ENCODE results near the gene ANO2. TPM values are rescaled to one million over a fixed set of nuclear protein-coding genes. Genes with fewer than 3 reads are reported as not detected.

The ANO2 gene
- total RNA-seq, 2 experiments from 2014 or later, result not detected

DNA sequence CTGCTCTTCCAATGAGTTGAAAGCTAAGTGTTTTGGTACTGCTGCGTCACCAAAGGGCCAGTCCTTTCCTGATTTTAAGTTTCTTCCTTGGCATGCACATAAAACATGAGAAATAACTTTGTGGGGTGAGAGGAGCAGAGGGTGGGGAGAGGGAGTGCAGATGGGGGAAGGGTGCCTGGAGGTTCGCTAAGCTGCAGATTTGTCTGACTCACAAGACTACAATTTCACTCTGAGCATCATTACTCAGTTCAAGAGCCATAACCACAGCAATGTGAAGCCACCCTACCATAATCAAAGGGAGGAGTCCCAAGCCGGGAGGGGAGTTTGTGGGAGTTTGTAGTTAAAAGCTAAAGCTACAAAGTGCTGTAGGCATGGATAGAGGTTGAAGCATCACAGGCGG lies 136.1 kb downstream of the ANO2 start:
- ChIA-PET POLR2A (no interaction called here), CTCF (no interaction called here)
- no peak for DNase-seq
- Mint-ChIP-seq H3K36me3 (no peaks in the 10 kb centered on the region), H3K27ac (no peak overlapping the region), H3K4me1 (ENCODE audit: low read depth) (no peaks in the 10 kb centered on the region), H3K4me3 (no peak overlapping the region), H3K9me3 (no peaks in the 10 kb centered on the region), H3K27me3 (peaks cover 8% of the 10 kb centered on the region)
- intact Hi-C loops (cut with micrococcal nuclease), result no loop called here

GRCh38 chr12:5807514-5808219 lies 137.4 kb downstream of the ANO2 start:
- intact Hi-C loops (cut with micrococcal nuclease), result no loop called here
- ChIA-PET CTCF (no interaction called here), POLR2A (no interaction called here)
- no peaks in the 10 kb centered on the region for H3K36me3 Mint-ChIP-seq
- no peak for DNase-seq
- H3K4me3 Mint-ChIP-seq, result no peak overlapping the region
- no peaks in the 10 kb centered on the region for H3K9me3 Mint-ChIP-seq
- no peaks in the 10 kb centered on the region for H3K4me1 Mint-ChIP-seq (ENCODE audit: low read depth)
- H3K27ac Mint-ChIP-seq, result no peak overlapping the region
- peaks cover 8% of the 10 kb centered on the region for H3K27me3 Mint-ChIP-seq

- H3K27ac Mint-ChIP-seq, result no peak overlapping the region
- no peaks in the 10 kb centered on the region for H3K9me3 Mint-ChIP-seq
- H3K4me1 Mint-ChIP-seq (ENCODE audit: low read depth), result no peaks in the 10 kb centered on the region
- H3K4me3 Mint-ChIP-seq, result no peak overlapping the region
- no peak for DNase-seq
- no peaks in the 10 kb centered on the region for H3K36me3 Mint-ChIP-seq
- ChIA-PET CTCF (no interaction called here), POLR2A (no interaction called here)
- H3K27me3 Mint-ChIP-seq, result peaks cover 8% of the 10 kb centered on the region
- intact Hi-C loops (cut with micrococcal nuclease), result no loop called here
Measured at GRCh38 chr12:5807090-5807414, 138.0 kb downstream of the ANO2 start.

DNA sequence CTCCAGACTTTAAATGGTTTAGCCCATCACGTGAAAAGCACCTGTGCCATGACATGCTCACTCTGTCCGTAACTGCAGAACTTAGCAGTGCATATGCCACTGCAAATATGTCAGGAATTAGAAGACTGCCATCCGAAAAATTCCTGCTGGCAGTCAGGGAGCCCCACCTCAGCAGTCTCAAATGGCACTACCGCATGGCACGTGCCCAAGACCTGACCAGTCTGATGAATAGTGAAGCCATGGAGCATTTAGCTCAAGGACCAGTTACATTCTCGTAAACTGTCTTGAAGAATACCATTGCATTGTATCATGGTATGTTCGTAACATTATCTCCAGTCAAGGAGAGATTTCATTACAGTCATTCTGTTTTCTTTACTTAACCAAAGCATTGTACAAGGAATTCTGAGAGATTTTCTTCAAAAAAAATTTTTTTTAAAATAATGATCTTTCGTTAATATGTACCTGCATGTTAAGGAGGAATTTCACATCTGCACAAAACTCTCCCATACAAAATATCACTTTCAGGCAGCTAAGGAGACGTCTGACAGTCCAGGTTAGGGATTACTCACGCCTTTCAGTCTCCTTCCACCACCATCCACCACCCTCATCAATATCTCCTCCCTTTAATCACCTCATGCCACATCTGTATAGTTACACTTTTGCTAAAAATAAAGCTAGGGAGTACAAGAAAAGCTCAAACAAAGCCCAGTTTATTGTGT lies 138.5 kb downstream of the ANO2 start:
- POLR2A ChIA-PET, result no interaction called here
- no peak for DNase-seq
- no peak overlapping the region for H3K27ac Mint-ChIP-seq
- H3K36me3 Mint-ChIP-seq, result no peaks in the 10 kb centered on the region
- no peak overlapping the region for H3K4me3 Mint-ChIP-seq
- intact Hi-C loops (cut with micrococcal nuclease), result no loop called here
- H3K27me3 Mint-ChIP-seq, result peaks cover 8% of the 10 kb centered on the region
- H3K9me3 Mint-ChIP-seq, result no peaks in the 10 kb centered on the region
- CTCF ChIA-PET, result no interaction called here
- no peaks in the 10 kb centered on the region for H3K4me1 Mint-ChIP-seq (ENCODE audit: low read depth)

DNA sequence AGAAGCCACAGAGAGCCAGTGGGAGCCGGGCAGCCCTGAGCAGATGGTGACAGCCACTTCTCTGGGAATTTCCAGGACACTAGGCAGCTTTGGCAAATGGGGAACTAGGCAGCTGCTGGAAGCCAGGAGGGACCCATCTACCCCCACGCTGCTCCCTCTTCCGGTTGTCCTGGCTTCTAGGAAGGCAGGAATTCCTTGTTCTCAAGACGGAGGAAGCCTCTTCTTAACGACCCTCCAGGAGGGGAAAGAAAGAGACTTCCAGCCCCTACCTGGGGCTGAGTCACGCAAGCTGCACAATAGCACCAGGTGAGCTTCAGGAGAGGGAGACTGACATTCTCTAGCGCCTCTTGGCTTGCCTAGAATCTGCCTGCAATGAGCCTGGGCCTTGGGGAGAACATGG lies 141.5 kb downstream of the ANO2 start:
- ChIA-PET POLR2A (no interaction called here), CTCF (no interaction called here)
- H3K4me3 Mint-ChIP-seq, result no peak overlapping the region
- intact Hi-C loops (cut with micrococcal nuclease), result no loop called here
- no peaks in the 10 kb centered on the region for H3K9me3 Mint-ChIP-seq
- H3K4me1 Mint-ChIP-seq (ENCODE audit: low read depth), result no peaks in the 10 kb centered on the region
- no peaks in the 10 kb centered on the region for H3K36me3 Mint-ChIP-seq
- H3K27ac Mint-ChIP-seq, result no peak overlapping the region
- H3K27me3 Mint-ChIP-seq, result peaks cover 5% of the 10 kb centered on the region
- no peak for DNase-seq

DNA sequence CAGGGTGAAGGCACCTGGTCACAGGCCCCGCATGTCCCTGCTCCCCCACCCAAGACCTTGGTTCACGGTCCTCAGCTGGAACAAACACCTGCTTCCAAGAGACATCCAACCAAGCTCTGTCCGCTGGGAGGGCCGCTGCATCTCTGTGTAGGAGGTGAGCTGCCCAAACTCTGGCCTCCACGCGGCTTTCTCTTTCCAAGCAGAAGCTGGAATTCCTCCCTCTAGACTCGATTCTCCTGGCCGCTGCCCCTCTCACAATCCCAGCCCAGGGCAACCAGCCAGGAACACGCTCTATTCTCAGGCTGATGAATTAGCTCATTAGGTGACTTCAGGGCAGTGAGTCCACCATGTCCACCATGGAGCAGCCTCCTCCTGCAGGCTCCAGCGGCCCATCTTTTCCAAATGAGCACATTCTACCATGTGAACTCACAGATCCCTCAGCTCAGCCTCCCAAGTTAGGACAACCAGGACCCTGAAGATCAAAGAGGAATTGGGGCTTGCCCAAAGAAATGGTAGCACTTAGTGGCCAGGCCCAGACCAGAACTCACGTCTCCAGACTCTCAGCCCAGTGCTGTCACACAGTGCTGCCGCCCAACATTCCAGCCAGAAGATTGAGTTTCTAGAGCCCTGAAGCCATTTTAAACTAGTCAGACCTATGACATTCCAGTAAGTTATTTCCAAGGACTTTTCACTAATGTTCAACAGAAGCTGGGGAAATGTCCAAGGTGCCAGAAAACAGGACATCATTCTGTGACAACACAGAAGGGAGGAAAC lies 146.6 kb downstream of the ANO2 start:
- Mint-ChIP-seq H3K36me3 (no peaks in the 10 kb centered on the region), H3K9me3 (no peaks in the 10 kb centered on the region), H3K27ac (no peak overlapping the region), H3K27me3 (peaks cover 3% of the 10 kb centered on the region), H3K4me1 (ENCODE audit: low read depth) (no peaks in the 10 kb centered on the region), H3K4me3 (no peak overlapping the region)
- DNase-seq, result no peak
- ChIA-PET POLR2A (no interaction called here), CTCF (no interaction called here)
- intact Hi-C loops (cut with micrococcal nuclease), result no loop called here

- intact Hi-C loops (cut with micrococcal nuclease), result no loop called here
- POLR2A ChIA-PET, result no interaction called here
- no peak overlapping the region for H3K27ac Mint-ChIP-seq
- CTCF ChIA-PET, result no interaction called here
- H3K27me3 Mint-ChIP-seq, result peaks cover 3% of the 10 kb centered on the region
- H3K36me3 Mint-ChIP-seq, result no peaks in the 10 kb centered on the region
- H3K4me3 Mint-ChIP-seq, result no peak overlapping the region
- DNase-seq, result no peak
- no peaks in the 10 kb centered on the region for H3K9me3 Mint-ChIP-seq
- H3K4me1 Mint-ChIP-seq (ENCODE audit: low read depth), result no peaks in the 10 kb centered on the region
Measured at GRCh38 chr12:5797661-5798060, 147.4 kb downstream of the ANO2 start.

DNA sequence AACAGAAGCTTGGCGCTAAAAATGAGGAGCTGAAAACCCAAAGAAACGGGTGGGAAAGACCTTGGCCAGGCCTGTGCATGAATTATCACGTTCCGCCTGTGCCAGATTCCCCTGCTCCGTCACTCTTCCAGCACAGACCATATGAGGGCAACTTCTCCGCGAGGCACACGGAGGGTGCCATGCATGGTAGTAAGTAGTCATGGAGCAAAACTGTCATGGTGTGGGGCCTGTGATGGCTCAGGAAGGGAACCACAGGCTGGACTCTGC lies 148.2 kb downstream of the ANO2 start:
- Mint-ChIP-seq H3K4me1 (ENCODE audit: low read depth) (no peaks in the 10 kb centered on the region), H3K9me3 (no peaks in the 10 kb centered on the region), H3K4me3 (no peak overlapping the region), H3K36me3 (no peaks in the 10 kb centered on the region), H3K27me3 (peaks cover 3% of the 10 kb centered on the region), H3K27ac (no peak overlapping the region)
- no peak for DNase-seq
- POLR2A ChIA-PET, result no interaction called here
- CTCF ChIA-PET, result no interaction called here
- intact Hi-C loops (cut with micrococcal nuclease), result no loop called here

DNA sequence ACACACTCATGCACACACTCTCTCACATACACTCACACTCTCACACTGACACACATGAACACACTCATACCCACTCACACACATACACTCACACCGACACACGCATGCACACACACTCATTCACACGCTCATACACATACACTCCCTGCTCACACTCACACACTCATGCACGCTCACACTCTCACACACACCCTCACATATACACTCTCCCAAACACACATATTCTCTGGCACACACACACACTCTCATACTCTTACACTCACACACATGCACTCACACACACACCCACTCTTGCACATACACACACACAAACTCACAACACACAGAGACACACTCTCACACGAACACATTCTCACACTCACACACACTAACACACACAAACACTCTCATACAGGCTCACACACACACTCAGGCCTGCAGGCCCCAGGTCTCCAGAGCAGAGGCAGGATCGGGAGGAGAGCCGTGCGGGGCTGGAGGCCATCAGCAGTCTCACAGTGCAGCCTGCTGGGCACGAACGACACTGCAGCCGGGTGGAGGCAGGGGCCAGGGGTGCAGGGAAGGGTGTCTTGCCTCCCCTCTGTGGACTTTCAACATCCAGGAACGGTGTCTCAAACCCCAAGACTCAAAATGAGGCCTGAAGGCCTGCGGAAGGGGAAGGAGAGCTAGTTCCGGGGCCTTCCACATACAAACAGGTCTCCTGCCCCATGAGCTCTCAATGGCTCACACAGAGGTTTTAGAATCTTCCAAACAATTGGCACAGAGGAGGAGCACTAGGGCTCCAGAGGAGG lies 148.7 kb downstream of the ANO2 start:
- Mint-ChIP-seq H3K9me3 (no peaks in the 10 kb centered on the region), H3K4me1 (ENCODE audit: low read depth) (no peaks in the 10 kb centered on the region), H3K36me3 (no peaks in the 10 kb centered on the region), H3K4me3 (no peak overlapping the region), H3K27me3 (peaks cover 3% of the 10 kb centered on the region), H3K27ac (no peak overlapping the region)
- intact Hi-C loops (cut with micrococcal nuclease), result no loop called here
- ChIA-PET POLR2A (no interaction called here), CTCF (no interaction called here)
- peak; percentile 21 for DNase-seq

- Mint-ChIP-seq H3K4me1 (ENCODE audit: low read depth) (no peaks in the 10 kb centered on the region), H3K27me3 (peaks cover 9% of the 10 kb centered on the region), H3K9me3 (no peaks in the 10 kb centered on the region), H3K4me3 (no peak overlapping the region), H3K27ac (no peak overlapping the region), H3K36me3 (no peaks in the 10 kb centered on the region)
- no peak for DNase-seq
- CTCF ChIA-PET, result no interaction called here
- intact Hi-C loops (cut with micrococcal nuclease), result no loop called here
- POLR2A ChIA-PET, result no interaction called here
Measured at GRCh38 chr12:5794156-5794555, 150.9 kb downstream of the ANO2 start.

- H3K9me3 Mint-ChIP-seq, result no peaks in the 10 kb centered on the region
- H3K4me1 Mint-ChIP-seq (ENCODE audit: low read depth), result no peaks in the 10 kb centered on the region
- H3K27ac Mint-ChIP-seq, result no peak overlapping the region
- H3K36me3 Mint-ChIP-seq, result no peaks in the 10 kb centered on the region
- H3K4me3 Mint-ChIP-seq, result no peak overlapping the region
- intact Hi-C loops (cut with micrococcal nuclease), result no loop called here
- ChIA-PET POLR2A (no interaction called here), CTCF (interaction anchor here (1.3 kb wide), 1 partner anchor 47 kb away, joined by 6 read pairs; no protein-coding TSS in a partner anchor)
- DNase-seq, result no peak
- peaks cover 6% of the 10 kb centered on the region for H3K27me3 Mint-ChIP-seq
Measured at GRCh38 chr12:5792343-5792742, 152.7 kb downstream of the ANO2 start.

- Mint-ChIP-seq H3K36me3 (no peaks in the 10 kb centered on the region), H3K4me1 (ENCODE audit: low read depth) (no peaks in the 10 kb centered on the region), H3K27ac (no peak overlapping the region), H3K4me3 (no peak overlapping the region), H3K9me3 (no peaks in the 10 kb centered on the region), H3K27me3 (peaks cover 6% of the 10 kb centered on the region)
- intact Hi-C loops (cut with micrococcal nuclease), result no loop called here
- DNase-seq, result no peak
- ChIA-PET CTCF (no interaction called here), POLR2A (no interaction called here)
Measured at GRCh38 chr12:5789469-5789968, 155.5 kb downstream of the ANO2 start.
